Uterus (tissue), 2 donors: ENCODE measurements around the gene ZNF12.

Experiments
- POLR2A ChIP-seq, 2 donors: fragments of 450-650 bp; IDR thresholded peaks; one replicate each; pipeline ENCODE4 v1.6.1; 2016; ENCODE audit warnings: antibody characterized with exemption in 2 of 2, mild to moderate bottlenecking in 1 of 2, moderate library complexity in 1 of 2
- TF ChIP-seq, protein P1 (sequence below), 4 experiments: fragments of 200-600 bp in 2 of 4; fragments of 450-650 bp in 2 of 4; sonication (generic) in 2 of 4; IDR thresholded peaks; one replicate each; pipeline ENCODE4 v1.5.1; 2016 to 2019; ENCODE audit warnings: antibody characterized with exemption in 4 of 4, mild to moderate bottlenecking in 2 of 4, moderate library complexity in 1 of 4

DNA sequence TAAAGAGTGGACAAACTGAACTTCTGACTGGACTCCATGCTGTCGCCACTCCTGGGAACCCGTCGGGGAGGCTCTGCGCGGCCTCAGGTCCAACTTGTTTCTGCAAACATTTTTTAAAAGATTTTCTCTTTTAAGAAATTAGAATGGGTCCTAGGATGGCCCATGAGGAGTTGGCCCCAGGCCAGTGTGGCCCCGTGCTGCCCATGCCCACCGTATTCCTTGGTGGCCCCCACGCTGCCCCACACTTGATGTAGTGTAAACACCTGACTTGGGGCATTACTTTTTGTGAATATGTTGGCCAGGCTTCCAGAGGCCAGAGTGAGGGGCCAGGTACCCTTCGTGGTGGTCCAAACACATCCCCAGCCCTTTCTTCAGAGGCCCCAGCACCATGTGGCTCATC lies 50.3 kb downstream of the ZNF12 start:
- TF ChIP-seq, protein P1, sequence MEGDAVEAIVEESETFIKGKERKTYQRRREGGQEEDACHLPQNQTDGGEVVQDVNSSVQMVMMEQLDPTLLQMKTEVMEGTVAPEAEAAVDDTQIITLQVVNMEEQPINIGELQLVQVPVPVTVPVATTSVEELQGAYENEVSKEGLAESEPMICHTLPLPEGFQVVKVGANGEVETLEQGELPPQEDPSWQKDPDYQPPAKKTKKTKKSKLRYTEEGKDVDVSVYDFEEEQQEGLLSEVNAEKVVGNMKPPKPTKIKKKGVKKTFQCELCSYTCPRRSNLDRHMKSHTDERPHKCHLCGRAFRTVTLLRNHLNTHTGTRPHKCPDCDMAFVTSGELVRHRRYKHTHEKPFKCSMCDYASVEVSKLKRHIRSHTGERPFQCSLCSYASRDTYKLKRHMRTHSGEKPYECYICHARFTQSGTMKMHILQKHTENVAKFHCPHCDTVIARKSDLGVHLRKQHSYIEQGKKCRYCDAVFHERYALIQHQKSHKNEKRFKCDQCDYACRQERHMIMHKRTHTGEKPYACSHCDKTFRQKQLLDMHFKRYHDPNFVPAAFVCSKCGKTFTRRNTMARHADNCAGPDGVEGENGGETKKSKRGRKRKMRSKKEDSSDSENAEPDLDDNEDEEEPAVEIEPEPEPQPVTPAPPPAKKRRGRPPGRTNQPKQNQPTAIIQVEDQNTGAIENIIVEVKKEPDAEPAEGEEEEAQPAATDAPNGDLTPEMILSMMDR (IDR thresholded peaks at IDR 0.05), result no peak
- TF ChIP-seq POLR2A (IDR thresholded peaks at IDR 0.05), result no peak
